ENCODE measurements around the gene CAPN5. TPM values are rescaled to one million over a fixed set of nuclear protein-coding genes. Genes with fewer than 3 reads are reported as not detected.

Gene CAPN5
- total RNA-seq, 4 donors from 2014 or later, result 1.8 to 16.6 (median 8.0) TPM

- Histone ChIP-seq H3K9me3 (no peaks in the 10 kb centered on the region), H3K4me3 (no peak overlapping the region), H3K4me1 (no peaks in the 10 kb centered on the region), H3K36me3 (no peaks in the 10 kb centered on the region), H3K27ac (no peak overlapping the region), H3K27me3 (no peaks in the 10 kb centered on the region)
- TF ChIP-seq POLR2A (IDR thresholded peaks at IDR 0.05), result no peak
- no peak for TF ChIP-seq CTCF (IDR thresholded peaks at IDR 0.05)
- DNase-seq, result no peak
- intact Hi-C loops (cut with DNase I; ENCODE audit: low total_unique reads), result no loop called here
These were observed 36.5 kb downstream of the CAPN5 start for GRCh38 chr11:77103319-77103718.

- H3K9me3 ChIP-seq, result no peaks in the 10 kb centered on the region
- no peaks in the 10 kb centered on the region for H3K36me3 ChIP-seq
- intact Hi-C loops (cut with DNase I; ENCODE audit: low total_unique reads), result no loop called here
- no peak overlapping the region for H3K27ac ChIP-seq
- DNase-seq, result no peak
- H3K4me1 ChIP-seq, result no peaks in the 10 kb centered on the region
- TF ChIP-seq POLR2A (IDR thresholded peaks at IDR 0.05), result no peak
- no peak for TF ChIP-seq CTCF (IDR thresholded peaks at IDR 0.05)
- no peaks in the 10 kb centered on the region for H3K27me3 ChIP-seq
- no peak overlapping the region for H3K4me3 ChIP-seq
These were observed 38.0 kb downstream of the CAPN5 start for GRCh38 chr11:77104727-77105126.

GRCh38 chr11:77106321-77106720 is 39.5 kb downstream of the CAPN5 start:
- no peaks in the 10 kb centered on the region for H3K36me3 ChIP-seq
- H3K27me3 ChIP-seq, result no peaks in the 10 kb centered on the region
- TF ChIP-seq CTCF (IDR thresholded peaks at IDR 0.05), result no peak
- no peak for TF ChIP-seq POLR2A (IDR thresholded peaks at IDR 0.05)
- DNase-seq, result no peak
- intact Hi-C loops (cut with DNase I; ENCODE audit: low total_unique reads), result no loop called here
- H3K4me1 ChIP-seq, result no peaks in the 10 kb centered on the region
- H3K4me3 ChIP-seq, result no peak overlapping the region
- H3K27ac ChIP-seq, result no peak overlapping the region
- no peaks in the 10 kb centered on the region for H3K9me3 ChIP-seq

GRCh38 chr11:77106759-77107158 is 40.0 kb downstream of the CAPN5 start:
- DNase-seq, result no peak
- Histone ChIP-seq H3K9me3 (no peaks in the 10 kb centered on the region), H3K27me3 (no peaks in the 10 kb centered on the region), H3K36me3 (no peaks in the 10 kb centered on the region), H3K4me1 (no peaks in the 10 kb centered on the region), H3K27ac (no peak overlapping the region), H3K4me3 (no peak overlapping the region)
- no peak for TF ChIP-seq CTCF (IDR thresholded peaks at IDR 0.05)
- no peak for TF ChIP-seq POLR2A (IDR thresholded peaks at IDR 0.05)
- intact Hi-C loops (cut with DNase I; ENCODE audit: low total_unique reads), result no loop called here

GRCh38 chr11:77107950-77108349 is 41.2 kb downstream of the CAPN5 start:
- Histone ChIP-seq H3K4me3 (no peak overlapping the region), H3K27ac (no peak overlapping the region), H3K9me3 (no peaks in the 10 kb centered on the region), H3K27me3 (no peaks in the 10 kb centered on the region), H3K4me1 (no peaks in the 10 kb centered on the region), H3K36me3 (no peaks in the 10 kb centered on the region)
- DNase-seq, result peak; percentile 55 to 65
- intact Hi-C loops (cut with DNase I; ENCODE audit: low total_unique reads), result no loop called here
- TF ChIP-seq CTCF (IDR thresholded peaks at IDR 0.05), result no peak
- no peak for TF ChIP-seq POLR2A (IDR thresholded peaks at IDR 0.05)
